NCI-H2081 treated with DMSO at 0.1 percent for 48 hours (cell line): Measurements from ENCODE around the gene KLHL14.
"Not testable (repeated sequence)": the region's sequence is repeated elsewhere in the genome, so short reads cannot be mapped to it uniquely, and the experiment has no call there.

Source experiments
- DNase-seq: peaks from one replicate; lab custom pipeline; 2025; lab: John Stamatoyannopoulos, UW

KLHL14 gene

DNA sequence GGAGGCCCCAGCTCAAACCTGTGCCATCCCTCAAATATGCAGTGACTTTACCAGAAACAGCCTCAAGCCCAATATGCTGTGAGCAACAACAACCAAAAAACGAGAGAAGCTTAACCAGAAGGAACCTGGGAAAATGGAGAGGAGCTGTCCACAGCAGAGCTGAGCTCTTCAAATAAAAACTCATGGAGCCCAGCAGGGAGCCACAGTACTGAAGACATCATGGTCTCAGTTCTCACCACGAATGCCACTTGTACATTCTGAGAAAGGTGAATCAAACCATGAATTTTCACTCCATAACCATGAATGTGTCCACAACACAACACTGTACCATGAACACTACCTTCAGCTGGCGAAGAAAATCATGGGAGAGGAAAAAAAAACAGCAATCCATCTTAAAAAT lies 50.5 kb downstream of the KLHL14 start:
- no peak for DNase-seq

DNA sequence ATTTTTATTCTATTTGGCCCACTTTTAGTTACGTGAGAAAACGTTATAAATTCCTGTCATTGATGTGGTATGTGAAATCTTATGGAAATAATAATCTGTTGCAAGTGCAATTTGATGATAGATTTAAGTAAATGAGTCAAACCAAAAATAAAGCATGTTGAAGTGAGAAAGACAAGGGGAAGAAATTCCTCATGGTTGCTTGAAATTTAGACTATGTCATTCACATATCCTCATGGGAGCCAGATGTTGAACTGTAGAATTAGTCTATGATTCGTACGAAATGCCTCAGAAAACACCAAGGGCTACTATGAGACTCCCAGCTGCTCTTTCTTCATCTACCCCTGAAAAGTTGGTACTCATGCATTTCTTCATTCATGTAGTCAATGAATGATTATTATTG lies 55.7 kb downstream of the KLHL14 start:
- DNase-seq: no peak

DNA sequence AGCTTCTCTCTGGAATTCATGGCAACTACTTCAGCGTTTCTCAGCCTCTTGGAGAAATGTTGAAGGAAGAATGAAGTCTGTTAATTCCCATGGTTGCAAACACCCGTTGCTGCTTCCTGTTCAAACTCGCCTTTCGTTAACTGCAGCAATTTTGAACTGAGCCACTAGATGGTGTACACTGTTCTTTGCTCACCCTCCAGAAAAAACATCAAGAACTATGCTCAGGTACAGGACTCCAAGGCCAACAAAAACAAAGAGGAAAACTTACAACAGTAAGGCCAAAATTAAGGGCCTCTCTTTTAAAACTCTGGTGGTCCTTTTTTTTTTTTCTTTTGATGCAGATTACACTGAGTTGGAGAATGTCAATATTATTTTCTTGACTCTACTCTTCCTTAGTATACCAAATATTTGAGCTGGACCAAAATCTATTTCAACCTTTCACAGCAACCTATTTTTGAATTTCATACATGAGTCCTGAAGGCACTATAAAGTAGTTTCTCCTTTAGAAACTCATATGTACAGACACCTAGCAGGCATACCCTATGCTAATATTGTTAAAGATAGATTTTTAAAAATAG lies 58.2 kb downstream of the KLHL14 start:
- DNase-seq: peak; percentile 50

DNA sequence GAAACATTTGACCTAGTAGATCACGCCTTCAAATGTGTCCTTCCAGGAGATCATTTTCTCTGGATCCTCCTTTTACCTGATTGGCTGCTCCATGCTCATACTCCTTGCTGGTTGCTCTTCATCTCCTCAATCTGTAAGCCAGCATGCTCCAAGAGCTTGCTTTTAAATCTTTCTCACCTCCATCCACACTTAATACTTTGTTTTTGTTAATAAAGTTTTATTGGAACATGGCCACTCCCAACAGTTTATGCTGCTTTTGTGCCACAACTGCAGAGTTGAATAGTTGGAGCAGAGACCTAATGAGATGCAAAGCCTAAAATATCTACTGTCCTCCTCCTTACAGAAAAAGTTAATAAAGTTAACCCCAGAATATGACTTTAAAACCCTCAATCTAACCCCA lies 60.0 kb downstream of the KLHL14 start:
- no peak for DNase-seq

DNA sequence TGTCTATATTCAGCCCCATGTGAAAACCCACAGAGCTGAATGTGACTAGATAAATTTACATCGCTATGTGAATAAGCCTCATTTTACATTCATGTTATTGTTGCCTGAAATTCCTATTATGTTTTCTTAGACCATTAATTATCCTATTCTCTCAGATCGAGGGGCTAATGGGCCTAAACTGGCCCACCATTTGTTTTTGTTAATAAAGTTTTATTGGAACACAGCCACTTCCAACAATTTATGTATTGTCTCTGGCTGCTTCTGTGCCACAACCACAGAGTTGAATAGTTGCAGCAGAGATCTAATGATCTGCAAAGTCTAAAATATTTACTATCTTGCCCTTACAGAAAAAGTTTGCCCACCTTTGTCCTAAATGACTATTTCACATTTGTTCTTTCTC lies 61.0 kb downstream of the KLHL14 start:
- DNase-seq: no peak

DNA sequence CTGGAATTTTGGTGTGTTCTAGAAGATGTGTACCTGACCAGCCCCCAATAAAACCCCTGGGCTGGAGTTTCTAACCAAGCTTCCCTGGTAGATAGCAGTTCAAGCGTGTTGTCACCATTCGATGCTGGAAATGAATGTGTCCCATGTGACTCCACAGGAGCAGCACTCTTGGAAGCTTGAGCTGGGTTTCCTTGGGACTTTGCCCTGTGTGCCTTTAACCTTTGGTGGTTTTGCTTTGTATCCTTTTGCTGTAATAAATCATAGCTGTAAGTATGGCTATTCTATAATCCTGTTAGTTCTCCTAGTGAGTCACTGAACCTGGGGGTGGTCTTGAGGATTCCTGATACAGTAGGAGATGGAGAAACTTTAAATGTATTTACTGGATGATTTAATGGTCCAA lies 65.2 kb downstream of the KLHL14 start:
- DNase-seq: no peak

DNA sequence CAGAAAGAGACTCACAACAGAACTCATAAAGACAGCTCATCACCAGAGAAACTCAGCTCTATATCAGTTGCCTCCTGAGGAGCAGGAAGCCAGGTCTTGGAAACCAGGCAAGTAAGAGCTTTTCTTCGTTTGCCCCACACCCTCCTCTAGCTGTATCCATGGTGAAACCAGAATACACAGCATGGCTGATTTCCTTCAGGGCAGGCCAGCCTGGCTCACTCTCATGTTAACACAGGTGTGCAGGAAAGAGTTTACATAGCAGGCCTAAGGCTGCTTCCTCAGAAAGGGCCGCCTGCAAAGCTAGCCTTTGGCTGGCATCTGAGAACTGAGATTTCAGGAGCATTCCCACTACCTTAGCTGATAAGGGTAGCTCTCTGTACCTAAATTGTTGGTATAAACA lies 65.7 kb downstream of the KLHL14 start:
- DNase-seq: no peak

DNA sequence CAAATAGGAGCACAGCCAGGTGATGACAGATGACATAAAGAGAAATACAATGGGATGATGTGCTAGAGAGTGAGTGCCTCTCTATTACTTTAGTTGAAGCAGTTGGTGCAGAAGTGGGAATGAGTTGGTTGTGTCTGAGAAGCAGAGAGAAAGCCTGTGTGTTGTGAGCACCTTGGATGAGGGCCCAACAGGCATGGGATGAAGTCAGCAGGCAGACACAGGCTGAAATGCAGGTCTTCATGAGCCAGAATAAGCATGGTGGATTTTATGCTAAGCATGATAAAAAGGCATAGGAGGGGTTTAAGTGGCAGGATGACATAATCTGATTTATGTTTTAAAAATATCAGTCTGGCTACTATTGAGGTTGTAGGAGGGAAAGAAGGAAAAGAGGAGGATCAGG lies 71.5 kb downstream of the KLHL14 start:
- DNase-seq: no peak

DNA sequence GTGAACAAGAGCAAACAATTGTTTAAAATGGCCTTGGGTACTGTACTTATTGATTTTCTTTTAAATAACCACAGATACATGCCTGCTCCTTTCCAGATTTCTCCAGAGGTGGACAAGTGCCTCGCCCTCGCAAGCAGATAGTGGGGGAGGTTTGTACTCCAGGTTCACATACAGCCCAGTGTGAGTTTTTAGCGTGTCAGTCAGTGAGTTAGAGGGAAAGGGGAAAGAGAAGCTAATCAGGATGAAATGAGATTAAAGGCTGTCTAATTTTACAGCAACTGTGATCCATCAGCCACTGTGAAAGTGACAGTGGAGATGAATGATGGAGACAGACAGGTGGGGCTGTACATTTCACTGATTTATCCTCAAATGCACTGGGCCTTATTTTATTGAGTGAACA lies 74.7 kb downstream of the KLHL14 start:
- DNase-seq: no peak

DNA sequence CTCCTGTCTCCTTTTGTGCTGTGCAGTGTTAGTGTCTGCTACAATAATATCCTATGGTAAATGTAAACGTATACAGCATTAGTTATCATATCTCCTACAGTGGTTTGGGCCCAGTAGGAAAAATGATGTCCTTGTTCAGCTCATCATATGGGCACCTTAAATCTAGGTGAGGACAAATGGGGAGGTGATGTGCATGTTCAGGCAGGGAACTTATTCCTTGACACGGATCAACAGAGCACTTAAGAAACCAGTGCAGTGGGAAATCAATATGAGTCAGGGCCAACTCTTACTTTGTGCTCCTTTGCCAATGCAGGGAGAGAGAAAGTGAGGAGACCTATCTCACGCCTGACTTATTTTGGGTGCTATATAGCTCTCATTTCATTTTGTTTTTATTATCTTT lies 76.4 kb downstream of the KLHL14 start:
- no peak for DNase-seq

DNA sequence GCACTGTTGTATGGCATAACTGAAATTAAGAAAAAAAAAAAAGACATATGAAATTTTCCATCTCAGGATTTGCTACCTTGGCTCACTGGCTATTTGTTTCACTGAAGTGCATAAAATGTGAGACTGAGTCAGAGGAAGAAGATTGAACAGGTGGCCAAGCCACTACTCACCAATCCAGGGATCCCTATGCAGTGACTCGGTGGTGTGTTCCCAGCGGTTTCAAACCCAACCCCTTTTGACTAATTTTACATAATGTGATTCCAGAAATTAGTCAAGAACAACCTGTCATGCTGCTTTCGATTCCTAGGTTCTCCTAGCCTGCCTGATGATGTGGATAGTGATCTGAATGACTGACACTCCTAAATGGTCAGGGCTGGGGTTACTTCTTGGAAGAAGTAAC lies 77.3 kb downstream of the KLHL14 start:
- no peak for DNase-seq

DNA sequence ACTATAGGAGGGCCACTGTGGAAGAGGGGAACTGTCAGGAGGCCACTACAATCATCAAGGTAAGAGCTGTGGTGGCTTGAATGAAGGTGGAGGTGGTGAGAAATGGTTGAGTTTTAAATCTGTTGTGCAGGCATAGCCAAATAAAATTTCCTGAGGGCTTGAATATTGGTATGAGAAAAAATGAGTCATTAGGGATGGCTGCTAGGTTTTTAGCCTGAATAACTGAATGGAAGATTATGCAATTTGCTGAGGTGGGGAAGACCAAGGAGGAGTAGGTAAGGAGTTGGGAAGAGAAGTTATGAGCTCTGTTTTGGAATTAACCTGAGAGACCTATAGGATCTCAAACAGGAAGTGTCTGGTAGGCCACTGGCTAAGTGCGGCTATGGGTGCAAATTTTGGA lies 84.0 kb downstream of the KLHL14 start:
- no peak for DNase-seq

DNA sequence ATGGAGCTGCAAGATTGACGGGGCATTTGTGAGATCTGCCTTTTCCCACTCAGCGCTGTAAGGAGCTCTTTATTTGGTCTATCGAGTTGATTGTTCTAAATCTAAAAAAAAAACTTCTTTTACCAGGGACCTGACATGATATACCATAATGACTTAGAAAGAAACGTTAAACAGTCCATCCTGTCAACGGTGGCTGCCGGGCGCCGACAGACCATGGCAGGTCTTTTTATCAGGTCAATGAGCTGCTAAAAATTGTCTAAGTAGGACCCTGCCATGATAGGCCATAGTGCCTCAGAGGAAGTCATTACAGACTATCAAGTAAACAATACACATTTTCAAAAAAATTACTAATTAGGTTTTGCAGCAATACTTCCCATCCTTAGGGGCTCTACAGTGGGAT lies 87.9 kb downstream of the KLHL14 start:
- DNase-seq: no peak

DNA sequence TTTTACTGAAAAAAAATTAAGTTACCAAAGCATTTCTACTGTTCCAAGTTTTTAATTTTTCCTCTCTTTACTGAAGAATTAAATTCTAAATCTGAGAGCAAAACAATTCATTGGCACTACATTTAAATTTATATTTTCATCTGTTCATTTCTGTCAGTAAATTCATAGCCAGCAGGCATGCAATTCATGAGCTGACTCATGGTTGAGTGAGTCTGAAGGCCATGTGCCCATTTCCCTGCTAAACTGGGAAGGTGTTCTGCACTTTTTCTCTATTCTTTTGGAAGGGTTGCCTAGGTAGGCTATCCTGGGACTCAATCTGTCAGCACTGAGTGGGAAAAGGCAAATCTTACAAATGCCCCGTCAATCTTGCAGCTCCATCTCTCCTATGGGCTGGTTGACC lies 88.7 kb downstream of the KLHL14 start:
- no peak for DNase-seq

DNA sequence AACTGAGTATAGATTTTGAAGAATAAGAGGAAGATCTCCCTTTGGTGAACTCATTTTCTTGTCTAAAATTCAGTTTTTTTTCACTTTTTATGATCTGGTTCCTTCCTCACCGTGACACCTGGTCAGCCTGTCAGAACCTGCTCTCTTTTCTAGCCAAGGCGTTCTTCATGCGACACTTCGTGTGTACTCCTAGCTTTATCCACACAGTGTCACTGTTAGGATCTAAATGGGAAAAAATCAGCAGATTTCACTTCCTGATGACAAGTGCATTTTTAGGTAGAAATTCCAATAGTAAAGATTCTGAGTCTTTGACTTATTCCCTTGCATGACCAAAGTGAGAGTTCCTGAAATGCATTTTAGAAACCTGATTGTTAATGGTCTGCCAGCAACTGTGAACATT lies 89.8 kb downstream of the KLHL14 start:
- no peak for DNase-seq

DNA sequence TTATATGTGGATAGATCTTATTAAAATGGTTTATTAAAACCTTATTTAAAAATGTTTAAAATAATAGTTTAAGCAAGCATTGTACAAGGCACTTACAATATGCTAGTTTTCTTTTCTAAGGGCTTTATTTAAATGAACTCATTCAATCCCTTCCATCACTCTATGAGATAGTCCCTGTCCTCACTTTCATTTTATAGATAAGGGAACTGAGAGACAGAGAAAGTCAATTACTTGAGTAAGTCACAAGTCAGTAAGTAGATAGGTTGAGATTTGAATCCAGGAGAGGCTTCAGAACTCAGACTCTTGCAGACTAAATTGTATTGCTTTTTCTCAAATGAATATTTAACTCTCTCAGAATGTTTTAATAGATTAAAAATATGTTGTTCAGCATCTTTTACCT lies 95.2 kb downstream of the KLHL14 start:
- DNase-seq: no peak

DNA sequence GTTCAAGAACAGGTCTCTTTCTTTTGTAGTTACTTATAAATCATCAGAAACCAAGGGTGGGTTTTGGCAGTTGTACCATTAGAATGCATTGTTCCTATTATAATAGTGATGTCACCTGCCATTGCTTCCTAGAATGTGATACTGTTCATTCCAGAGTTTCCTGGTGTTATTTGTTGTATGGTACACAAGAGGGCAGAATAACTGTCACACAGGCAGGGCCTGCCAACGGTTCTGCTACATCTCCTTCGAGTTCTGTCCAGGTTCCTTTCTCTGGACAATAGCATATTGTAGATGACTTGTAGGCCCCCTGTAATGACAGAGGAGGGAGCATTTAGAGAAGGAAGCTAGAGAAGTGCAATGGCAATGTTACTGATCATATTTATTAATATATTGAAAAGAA lies 98.3 kb downstream of the KLHL14 start:
- DNase-seq: no peak

DNA sequence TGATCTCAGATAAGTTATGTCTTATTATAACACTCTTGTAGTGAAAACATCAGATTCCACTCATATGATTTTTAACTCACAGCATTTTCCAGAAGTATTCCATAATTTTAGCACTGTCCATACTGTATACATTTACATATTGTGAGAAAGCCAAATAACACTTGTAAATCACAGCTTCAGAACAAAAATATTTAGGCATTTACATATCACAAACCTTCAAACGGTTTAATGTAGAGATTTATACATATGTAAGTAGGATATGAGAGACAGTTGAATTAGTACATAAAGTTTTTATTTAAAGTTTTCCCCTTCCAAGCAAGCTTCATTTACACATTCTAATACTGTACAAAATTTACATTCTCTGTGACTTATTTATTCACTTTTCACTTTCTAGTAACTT lies 100.4 kb downstream of the KLHL14 start:
- DNase-seq: no peak

DNA sequence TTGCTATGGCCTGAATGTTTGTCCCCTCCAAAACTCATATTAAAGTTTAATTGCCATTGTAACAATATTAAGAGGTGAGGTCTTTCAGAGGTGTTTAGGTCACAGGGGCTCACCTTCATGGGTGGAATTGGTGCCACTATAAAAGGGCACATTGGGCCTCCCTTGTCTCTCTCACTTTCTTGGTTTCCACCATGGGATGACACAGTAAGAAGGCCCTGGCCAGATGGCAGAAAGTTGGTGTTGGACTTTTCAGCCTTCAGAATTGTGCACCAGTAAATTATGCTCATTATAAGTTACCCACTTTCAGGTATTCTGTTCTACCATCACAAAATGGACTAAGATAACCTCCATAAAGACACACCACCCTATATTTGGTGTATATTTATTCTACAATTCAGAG lies 102.1 kb downstream of the KLHL14 start:
- DNase-seq: no peak

DNA sequence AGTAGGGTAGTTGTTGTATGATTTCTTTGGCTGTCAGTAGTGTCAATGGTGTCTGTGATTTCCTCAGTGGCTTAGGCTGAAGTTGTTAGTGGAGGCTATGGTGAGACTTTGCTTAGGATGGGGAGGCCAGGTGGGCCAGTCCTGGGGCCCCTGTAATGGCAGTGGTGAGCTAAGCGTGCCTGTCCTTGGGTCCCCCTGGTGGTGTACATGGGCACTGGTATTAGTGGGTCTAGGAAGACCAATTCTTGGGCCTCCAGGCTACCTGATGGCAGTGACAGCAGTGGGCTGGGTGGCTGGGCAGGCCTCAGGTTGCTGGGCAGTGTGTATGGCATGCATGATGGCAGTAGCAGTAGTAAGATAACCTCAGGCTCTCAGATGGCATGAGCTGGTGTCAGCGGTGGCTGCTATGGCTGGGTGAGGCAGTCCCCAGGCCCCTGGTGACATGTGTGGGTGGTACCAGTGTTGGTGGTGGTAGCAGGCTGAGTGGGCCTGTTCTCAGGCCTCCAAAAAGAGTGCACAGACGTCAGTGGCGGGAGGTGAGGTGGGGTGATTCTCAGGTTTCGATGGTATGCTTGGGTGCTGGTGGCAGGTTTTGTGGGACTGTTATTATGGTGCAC lies 103.2 kb downstream of the KLHL14 start:
- no peak for DNase-seq

DNA sequence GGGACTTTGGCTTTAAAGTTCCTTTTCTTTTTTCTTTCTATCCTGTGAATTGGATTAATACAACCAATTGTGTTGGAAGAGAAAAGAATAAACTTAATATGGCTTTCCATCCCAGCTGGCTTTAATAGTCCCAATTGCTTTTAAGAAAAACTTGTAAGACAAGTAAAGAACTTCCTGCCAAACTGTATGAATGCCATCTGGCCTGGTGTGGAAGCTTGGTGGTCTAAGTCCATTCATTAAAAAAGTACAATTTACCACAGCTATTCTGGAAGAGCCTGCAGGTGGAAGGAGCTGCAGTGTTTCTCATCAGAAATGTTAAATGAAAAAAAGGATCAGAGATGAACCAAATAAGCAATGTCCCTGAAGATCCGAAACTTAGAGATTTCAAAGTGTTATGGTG lies 103.9 kb downstream of the KLHL14 start:
- no peak for DNase-seq

DNA sequence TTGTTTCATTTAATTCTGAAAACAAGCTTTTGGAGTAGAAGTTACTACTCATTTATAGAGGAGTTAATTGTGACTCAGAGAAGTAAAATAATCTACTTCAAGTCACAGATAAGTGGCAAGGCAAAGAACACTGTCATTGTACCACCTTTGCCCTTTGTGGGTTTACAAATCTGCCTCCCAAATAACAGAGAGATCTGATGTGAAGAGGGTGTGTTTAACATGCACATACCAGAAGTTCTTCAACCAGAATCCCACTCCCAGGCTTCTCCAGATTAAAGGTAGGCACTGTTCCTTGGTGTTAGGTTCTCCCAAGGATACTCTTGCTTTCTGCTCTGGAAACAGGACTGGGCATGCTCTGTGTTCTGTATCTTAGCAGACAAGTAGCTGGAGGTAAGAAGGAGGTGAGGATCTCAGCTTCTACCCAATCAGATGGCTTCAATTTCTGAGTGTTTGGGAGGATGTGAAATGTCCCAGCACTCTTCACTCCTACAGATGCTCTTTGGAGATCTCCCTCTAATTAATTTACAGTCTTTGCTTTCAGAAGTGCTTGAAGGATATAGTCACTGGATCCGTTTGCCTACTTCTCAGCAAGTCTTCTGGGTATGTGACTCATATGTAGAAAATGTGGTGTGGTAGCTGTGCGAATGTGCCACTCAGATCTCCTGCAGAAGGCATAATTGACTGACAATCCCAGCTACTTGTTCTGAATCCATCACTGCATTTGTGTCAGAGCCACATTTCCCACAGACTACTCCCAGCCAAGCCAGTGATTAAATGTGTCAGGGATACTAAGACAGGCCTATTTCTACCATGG lies 111.1 kb downstream of the KLHL14 start:
- DNase-seq: no peak

DNA sequence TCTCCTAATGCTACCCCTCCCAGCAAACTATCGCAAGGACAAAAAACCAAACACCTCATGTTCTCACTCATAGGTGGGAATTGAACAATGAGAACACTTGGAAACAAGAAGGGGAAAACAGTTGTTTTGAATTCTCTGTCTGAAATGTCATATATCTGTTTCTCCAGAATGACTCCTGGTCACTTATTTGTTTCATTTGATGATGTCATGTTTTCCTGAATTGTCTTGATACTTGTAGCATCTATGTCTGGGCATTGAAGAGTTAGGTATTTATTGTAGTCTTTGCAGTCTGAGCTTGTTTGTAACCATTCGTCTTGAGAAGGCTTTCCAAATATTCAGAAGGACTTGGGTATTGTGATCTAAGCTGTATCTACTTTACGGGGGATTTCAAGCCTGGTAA lies 118.3 kb downstream of the KLHL14 start:
- not testable (repeated sequence) for DNase-seq

DNA sequence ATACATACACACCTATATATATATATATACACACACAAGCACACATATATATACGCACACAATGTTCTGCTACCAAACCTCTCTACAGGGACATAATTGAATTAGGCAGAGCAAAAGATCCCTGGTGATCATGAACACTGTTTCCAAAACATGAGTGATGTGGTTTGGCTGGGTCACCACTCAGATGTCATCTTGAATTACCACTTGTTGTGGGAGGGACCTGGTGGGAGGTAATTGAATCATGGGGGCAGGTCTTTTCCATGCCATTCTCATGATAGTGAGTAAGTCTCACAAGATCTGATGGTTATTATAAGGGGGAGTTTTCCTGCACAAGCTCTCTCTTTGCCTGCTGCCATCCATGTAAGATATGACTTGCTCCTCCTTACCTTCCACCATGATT lies 135.2 kb downstream of the KLHL14 start:
- DNase-seq: not testable (repeated sequence)
